GM12875 (cell line): ENCODE measurements around the gene PRKAR1B.

ENCODE experiments used
- H3K4me3 ChIP-seq: one replicate; pipeline ENCODE4 v1.5.1; 2011; ENCODE audit warnings: low read depth, low read length, control low read depth
- CTCF ChIP-seq: IDR thresholded peaks from 2 replicates; pipeline ENCODE4 v1.5.1; 2011; ENCODE audit warnings: low read depth, mild to moderate bottlenecking, control low read depth, inconsistent platforms, low read length, moderate library complexity, borderline replicate concordance; ENCODE audit not compliant: insufficient read depth

PRKAR1B gene

GRCh38 chr7:631291-631711 is 95.8 kb downstream of the PRKAR1B start:
- no peak for TF ChIP-seq CTCF
- no peak overlapping the region for H3K4me3 ChIP-seq

- TF ChIP-seq CTCF, result no peak
- no peak overlapping the region for H3K4me3 ChIP-seq
These were observed 96.5 kb downstream of the PRKAR1B start for GRCh38 chr7:630539-630938.

- H3K4me3 ChIP-seq, result no peak overlapping the region
- TF ChIP-seq CTCF, result no peak
These were observed 97.0 kb downstream of the PRKAR1B start for GRCh38 chr7:630111-630511.

GRCh38 chr7:628826-629225 is 98.3 kb downstream of the PRKAR1B start:
- no peak overlapping the region for H3K4me3 ChIP-seq
- TF ChIP-seq CTCF, result no peak

GRCh38 chr7:628402-628763 is 98.7 kb downstream of the PRKAR1B start:
- TF ChIP-seq CTCF, result no peak
- H3K4me3 ChIP-seq, result no peak overlapping the region

- TF ChIP-seq CTCF, result no peak
- H3K4me3 ChIP-seq, result no peak overlapping the region
These were observed 99.2 kb downstream of the PRKAR1B start for GRCh38 chr7:627661-628401.

- no peak overlapping the region for H3K4me3 ChIP-seq
- no peak for TF ChIP-seq CTCF
These were observed 101.6 kb downstream of the PRKAR1B start for GRCh38 chr7:625376-625971.
